Neural crest cell (in vitro differentiated cells): Measurements from ENCODE around the gene CKAP5. TPM values are rescaled to one million over a fixed set of nuclear protein-coding genes. Genes with fewer than 3 reads are reported as not detected.
A peak's percentile ranks its signal among the peaks of the same experiment; 100 is the strongest.
"Not testable (repeated sequence)": the region's sequence is repeated elsewhere in the genome, so short reads cannot be mapped to it uniquely, and the experiment has no call there.

ENCODE experiments used
- DNase-seq: peaks from one replicate; pipeline ENCODE4 v3.0.0; 2021; ENCODE audit warnings: low read depth, mixed read lengths, low spot score
- H3K27ac Mint-ChIP-seq: one replicate; pipeline ENCODE4 v1.8.0; 2021; ENCODE audit warnings: mild to moderate bottlenecking, mixed read lengths; ENCODE audit not compliant: unreplicated experiment
- H3K27me3 Mint-ChIP-seq: 2 replicates; pipeline ENCODE4 v1.8.0; 2021; ENCODE audit warnings: low read depth, mild to moderate bottlenecking, mixed read lengths
- H3K36me3 Mint-ChIP-seq: 2 replicates; pipeline ENCODE4 v1.8.0; 2021; ENCODE audit warnings: low read depth, mild to moderate bottlenecking, mixed read lengths
- H3K4me1 Mint-ChIP-seq: 2 replicates; pipeline ENCODE4 v1.8.0; 2021; ENCODE audit warnings: mixed read lengths
- H3K4me3 Mint-ChIP-seq: one replicate; pipeline ENCODE4 v1.8.0; 2021; ENCODE audit warnings: mild to moderate bottlenecking, mixed read lengths
- H3K9me3 Mint-ChIP-seq: 2 replicates; pipeline ENCODE4 v1.8.0; 2021; ENCODE audit warnings: mixed read lengths
- CTCF ChIP-seq: fragments of 200-600 bp; sonication (generic); conservative IDR thresholded peaks from 2 replicates; pipeline ENCODE4 v1.5.0; 2021; ENCODE audit warnings: antibody characterized with exemption, mild to moderate bottlenecking
- total RNA-seq: library from RNA; stranded (reverse); gene quantifications from 2 replicates; pipeline ENCODE4 v1.2.1, GENCODE V29; 2021

The CKAP5 gene
- total RNA-seq, 1 donor from 2014 or later, result 253 TPM

- Mint-ChIP-seq H3K4me1 (peaks cover 9% of the 10 kb centered on the region), H3K27ac (peak within 1 kb of the TSS; percentile 68), H3K9me3 (no peaks in the 10 kb centered on the region), H3K36me3 (no peaks in the 10 kb centered on the region), H3K4me3 (no peak within 1 kb of the TSS), H3K27me3 (no peaks in the 10 kb centered on the region)
- no peak for TF ChIP-seq CTCF
- DNase-seq, result no peak
These were observed 127.0 kb downstream of the CKAP5 start, which contains the start of gene F2 for GRCh38 chr11:46719048-46719542. Gene F2 (plus strand): TSS chr11:46719213. CDS start chr11:46719236, 23 bp downstream.

- H3K27ac Mint-ChIP-seq, result no peak overlapping the region
- peaks cover 9% of the 10 kb centered on the region for H3K4me1 Mint-ChIP-seq
- TF ChIP-seq CTCF, result no peak
- no peaks in the 10 kb centered on the region for H3K36me3 Mint-ChIP-seq
- H3K9me3 Mint-ChIP-seq, result no peaks in the 10 kb centered on the region
- no peaks in the 10 kb centered on the region for H3K27me3 Mint-ChIP-seq
- DNase-seq, result no peak
- no peak overlapping the region for H3K4me3 Mint-ChIP-seq
These were observed 127.7 kb downstream of the CKAP5 start for GRCh38 chr11:46718155-46719019.

- H3K4me1 Mint-ChIP-seq, H3K4me3 Mint-ChIP-seq, H3K27me3 Mint-ChIP-seq, DNase-seq, H3K9me3 Mint-ChIP-seq, H3K27ac Mint-ChIP-seq, H3K36me3 Mint-ChIP-seq: not testable (repeated sequence)
These were observed 128.3 kb downstream of the CKAP5 start for GRCh38 chr11:46717825-46718154.

- H3K9me3 Mint-ChIP-seq, result no peaks in the 10 kb centered on the region
- no peak overlapping the region for H3K4me3 Mint-ChIP-seq
- H3K27ac Mint-ChIP-seq, result no peak overlapping the region
- H3K27me3 Mint-ChIP-seq, result no peaks in the 10 kb centered on the region
- H3K36me3 Mint-ChIP-seq, result no peaks in the 10 kb centered on the region
- DNase-seq, result no peak
- no peaks in the 10 kb centered on the region for H3K4me1 Mint-ChIP-seq
- TF ChIP-seq CTCF, result no peak
These were observed 133.1 kb downstream of the CKAP5 start for GRCh38 chr11:46712874-46713576.

- Mint-ChIP-seq H3K4me3 (no peak overlapping the region), H3K27me3 (no peaks in the 10 kb centered on the region), H3K9me3 (no peaks in the 10 kb centered on the region), H3K36me3 (peaks cover 2% of the 10 kb centered on the region), H3K4me1 (no peaks in the 10 kb centered on the region), H3K27ac (peak overlapping the region; percentile 57)
- TF ChIP-seq CTCF, result no peak
- no peak for DNase-seq
These were observed 134.8 kb downstream of the CKAP5 start for GRCh38 chr11:46711303-46711702.
